Measurements from ENCODE around the gene ZBTB16. TPM values are rescaled to one million over a fixed set of nuclear protein-coding genes. Genes with fewer than 3 reads are reported as not detected.

The ZBTB16 gene
- total and polyA plus RNA-seq, 2 of the 4 experiments (the other 2 are of a cell fraction), result not detected

DNA sequence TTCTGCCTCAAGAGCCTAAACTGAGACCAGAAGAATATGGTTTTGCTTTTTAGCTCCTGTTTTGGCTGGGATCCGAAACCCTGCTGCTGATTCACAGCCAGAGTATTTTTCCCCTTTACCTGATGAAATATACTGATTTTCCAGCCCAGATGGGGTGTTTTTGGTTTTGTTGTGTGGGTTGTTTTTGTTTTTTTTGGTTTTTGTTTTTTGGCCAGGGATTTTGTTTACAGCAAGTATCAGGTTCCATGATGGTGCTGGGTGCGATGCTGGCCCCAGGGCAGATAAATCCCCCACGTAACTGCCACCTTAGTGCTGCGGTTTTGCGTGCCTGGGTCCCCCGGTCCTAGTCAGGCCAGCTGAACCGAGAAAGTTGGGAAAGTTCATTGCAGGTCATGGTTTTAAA, 103.7 kb downstream of the ZBTB16 start:
- ChIA-PET POLR2A (ENCODE audit: unreplicated experiment) (no interaction called here), CTCF (interaction anchor here (0.7 kb wide), 2 partner anchors 13 to 49 kb away, joined by 3 to 4 read pairs; no protein-coding TSS in a partner anchor)
- DNase-seq, result peak; percentile 5
- no peak overlapping the region for H2BK5ac ChIP-seq (ENCODE audit: low read depth, low read length, poor library complexity, severe bottlenecking)
- H3K18ac ChIP-seq (ENCODE audit: low read depth, low read length), result no peak overlapping the region; the same call in 1 of the 2 replicates
- H2AFZ ChIP-seq (replicated peaks; ENCODE audit: low read length, poor library complexity), result no peak overlapping the region
- H3K4me3 ChIP-seq (ENCODE audit: insufficient read depth, low read depth, low read length), result no peak overlapping the region
- peaks cover 3% of the 10 kb centered on the region; the same call in 1 of the 2 replicates for H3K9me1 ChIP-seq (ENCODE audit: insufficient read depth, low read length)
- no peak overlapping the region for H2AK9ac ChIP-seq (replicated peaks; ENCODE audit: low read depth, low read length, poor library complexity)
- no peak overlapping the region for H3K27ac ChIP-seq (ENCODE audit: insufficient read depth, low read length)
- H4K20me1 ChIP-seq (ENCODE audit: insufficient read depth, low read length), result peaks cover 3% of the 10 kb centered on the region; the same call in 1 of the 2 replicates
- no peak overlapping the region for H2BK120ac ChIP-seq (ENCODE audit: low read depth, low read length)
- BruUV-seq (replicated peaks), result no TSS peak
- 0 out of 2 replicates have a peak overlapping the region, but pooled peaks have one; percentile 9 for H2AK5ac ChIP-seq (ENCODE audit: low read depth, low read length)
- ATAC-seq (ENCODE audit: low read depth), result no peak
- no peak overlapping the region for H4K91ac ChIP-seq (ENCODE audit: insufficient read depth, low read depth, low read length)
- no peak overlapping the region for H3K9ac ChIP-seq (ENCODE audit: low read depth, low read length)
- H3K9me3 ChIP-seq (ENCODE audit: control insufficient read depth, insufficient read depth, low read length), result no peaks in the 10 kb centered on the region
- peak overlapping the region; percentile 37; the same call in 1 of the 2 replicates for H3K4me2 ChIP-seq (ENCODE audit: low read depth, low read length)
- dilution Hi-C loops (cut with HindIII; ENCODE audit: low sequenced_read_pairs, unreplicated experiment), result no loop called here
- peaks cover 16% of the 10 kb centered on the region; the same call in 1 of the 2 replicates for H3K4me1 ChIP-seq (ENCODE audit: control insufficient read depth, insufficient read depth, low read length)
- no peak overlapping the region for H3K23ac ChIP-seq (ENCODE audit: low read depth, low read length)
- no peaks in the 10 kb centered on the region for H3K79me1 ChIP-seq (ENCODE audit: low read depth in 1 of 2, low read length in 2 of 2)
- in situ Hi-C loops (cut with MboI; ENCODE audit: low sequenced_read_pairs), result no loop called here
- no peak overlapping the region for H3K14ac ChIP-seq (replicated peaks; ENCODE audit: low read depth, low read length)
- H2BK20ac ChIP-seq (ENCODE audit: low read depth, low read length), result no peak overlapping the region
- no peaks in the 10 kb centered on the region for H3K36me3 ChIP-seq (ENCODE audit: control insufficient read depth, insufficient read depth, low read length)
- WGBS, 2 experiments (ENCODE audit: extremely low coverage in 2 of 2, insufficient read length in 1 of 2), result no CpG with 5 or more reads among the region's 7 CpGs
- no peak overlapping the region for H2BK15ac ChIP-seq (ENCODE audit: low read depth, low read length)
- H3K4ac ChIP-seq (ENCODE audit: low read depth, low read length), result no peak overlapping the region
- H3K56ac ChIP-seq (ENCODE audit: extremely low read depth, insufficient read depth, low read length), result no peak overlapping the region
- intact Hi-C loops (cut with micrococcal nuclease), result loop anchor here (5.0 to 10.0 kb wide), 3 partner anchors 99 to 288 kb away; partner anchors contain the start of gene USP28
- TF ChIP-seq FOS (IDR thresholded peaks at IDR 0.05; ENCODE audit: low read depth, low read length) (no peak), CEBPB (IDR thresholded peaks at IDR 0.05; ENCODE audit: low read depth, low read length) (no peak)
- H3K27me3 ChIP-seq (ENCODE audit: control insufficient read depth, insufficient read depth, low read length), result peaks cover 49% of the 10 kb centered on the region
- H4K5ac ChIP-seq (ENCODE audit: low read depth, low read length), result no peak overlapping the region
- H4K8ac ChIP-seq (ENCODE audit: low read depth in 2 of 2, low read length in 2 of 2), result no peak overlapping the region

Data from IMR-90 (cell line).